Choroid plexus epithelial cell (primary cell): ENCODE measurements around the gene UNC50.
"Not testable (repeated sequence)": the region's sequence is repeated elsewhere in the genome, so short reads cannot be mapped to it uniquely, and the experiment has no call there.

Source experiments
- DNase-seq: peaks from one replicate; pipeline ENCODE4 v3.0.0-alpha.2; 2010; ENCODE audit warnings: low read depth
- H3K4me3 ChIP-seq: 2 replicates; pipeline ENCODE4 v1.5.1; 2011; ENCODE audit warnings: low read depth, mild to moderate bottlenecking, control low read depth, low read length, moderate library complexity
- TF ChIP-seq, protein P1 (sequence below): conservative IDR thresholded peaks from 2 replicates; pipeline ENCODE4 v1.5.1; 2011; ENCODE audit warnings: low read depth, mild to moderate bottlenecking, control low read depth, inconsistent platforms, low read length, moderate library complexity

The UNC50 gene

DNA sequence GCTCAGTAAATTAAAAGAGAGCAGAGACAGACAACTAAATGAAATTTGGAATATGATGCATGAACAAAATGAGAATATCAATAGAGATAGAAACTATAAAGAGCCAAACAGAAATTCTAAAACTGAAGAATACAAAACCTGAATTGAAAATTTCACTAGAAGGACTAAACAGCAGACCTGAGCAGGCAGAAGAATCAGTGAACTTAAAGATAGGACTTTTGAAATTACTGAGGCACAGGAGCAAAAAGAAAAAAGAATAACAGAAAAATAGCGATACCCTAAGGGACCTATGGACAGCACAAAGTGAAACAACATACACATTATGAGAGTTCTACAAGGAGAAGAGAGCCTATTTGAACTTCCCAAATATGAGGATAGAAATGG is 41.6 kb downstream of the UNC50 start:
- no peak overlapping the region for H3K4me3 ChIP-seq
- DNase-seq: no peak
- TF ChIP-seq, protein P1, sequence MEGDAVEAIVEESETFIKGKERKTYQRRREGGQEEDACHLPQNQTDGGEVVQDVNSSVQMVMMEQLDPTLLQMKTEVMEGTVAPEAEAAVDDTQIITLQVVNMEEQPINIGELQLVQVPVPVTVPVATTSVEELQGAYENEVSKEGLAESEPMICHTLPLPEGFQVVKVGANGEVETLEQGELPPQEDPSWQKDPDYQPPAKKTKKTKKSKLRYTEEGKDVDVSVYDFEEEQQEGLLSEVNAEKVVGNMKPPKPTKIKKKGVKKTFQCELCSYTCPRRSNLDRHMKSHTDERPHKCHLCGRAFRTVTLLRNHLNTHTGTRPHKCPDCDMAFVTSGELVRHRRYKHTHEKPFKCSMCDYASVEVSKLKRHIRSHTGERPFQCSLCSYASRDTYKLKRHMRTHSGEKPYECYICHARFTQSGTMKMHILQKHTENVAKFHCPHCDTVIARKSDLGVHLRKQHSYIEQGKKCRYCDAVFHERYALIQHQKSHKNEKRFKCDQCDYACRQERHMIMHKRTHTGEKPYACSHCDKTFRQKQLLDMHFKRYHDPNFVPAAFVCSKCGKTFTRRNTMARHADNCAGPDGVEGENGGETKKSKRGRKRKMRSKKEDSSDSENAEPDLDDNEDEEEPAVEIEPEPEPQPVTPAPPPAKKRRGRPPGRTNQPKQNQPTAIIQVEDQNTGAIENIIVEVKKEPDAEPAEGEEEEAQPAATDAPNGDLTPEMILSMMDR: no peak

DNA sequence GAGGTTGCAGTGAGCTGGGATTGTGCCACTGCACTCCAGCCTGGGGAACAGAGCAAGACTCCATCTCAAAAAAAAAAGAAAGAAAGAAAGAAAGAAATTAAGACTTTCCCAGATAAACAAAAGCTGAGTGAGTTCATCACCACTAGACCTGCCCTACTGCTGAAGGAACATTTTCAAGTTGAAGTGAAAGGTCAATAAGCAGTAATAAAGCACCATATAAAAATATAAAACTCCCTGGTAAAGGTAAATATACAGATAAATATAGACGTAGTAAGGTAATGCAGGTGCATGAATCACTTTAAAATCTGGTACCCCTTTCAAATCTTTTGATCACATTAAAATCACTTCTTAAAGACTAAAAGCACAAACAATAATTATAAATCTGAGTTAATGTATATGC is 42.6 kb downstream of the UNC50 start:
- no peak for DNase-seq
- TF ChIP-seq, protein P1: no peak
- H3K4me3 ChIP-seq: no peak overlapping the region

DNA sequence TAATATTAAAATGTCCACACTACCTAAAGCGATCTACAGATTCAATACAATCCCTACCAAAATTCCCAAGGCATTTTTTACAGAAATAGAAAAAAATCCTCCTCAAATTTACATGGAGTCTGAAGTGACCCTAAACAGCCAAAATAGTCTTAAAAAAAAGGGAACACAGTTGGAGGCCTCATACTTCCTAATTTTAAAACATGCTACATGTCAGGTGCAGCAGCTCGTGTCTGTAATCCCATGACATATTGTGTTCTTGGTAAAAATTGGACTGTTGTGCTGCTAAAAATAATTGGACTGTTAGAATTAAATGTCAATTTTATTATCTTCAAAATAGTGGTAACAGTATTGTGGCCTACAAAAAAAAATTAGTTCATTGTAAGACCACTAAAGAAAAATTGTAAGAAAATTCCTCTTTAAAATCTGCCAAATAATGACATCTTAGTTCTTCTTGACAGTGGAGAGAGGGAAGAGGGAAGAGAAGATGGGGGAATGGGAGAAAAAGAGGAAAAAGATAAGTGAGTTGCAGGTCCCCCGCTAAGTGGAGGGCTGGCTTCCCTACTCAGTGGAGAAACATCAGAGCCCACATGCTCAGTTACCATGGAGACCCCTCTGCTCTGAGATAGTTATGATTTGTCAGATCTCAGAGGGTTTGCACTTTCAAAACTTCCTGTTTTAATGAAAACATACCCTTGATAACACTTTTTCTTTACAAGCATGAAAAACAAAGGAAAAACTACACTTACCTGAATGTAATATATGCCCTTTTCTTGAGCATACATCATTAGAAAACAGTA is 46.5 kb downstream of the UNC50 start:
- H3K4me3 ChIP-seq: no peak overlapping the region
- DNase-seq: no peak
- TF ChIP-seq, protein P1: no peak

GRCh38 chr2:98656800-98657199 is 48.4 kb downstream of the UNC50 start:
- no peak overlapping the region for H3K4me3 ChIP-seq
- TF ChIP-seq, protein P1: no peak
- DNase-seq: no peak

GRCh38 chr2:98658816-98659490 is 50.6 kb downstream of the UNC50 start:
- DNase-seq: no peak
- no peak overlapping the region for H3K4me3 ChIP-seq
- TF ChIP-seq, protein P1: no peak

- not testable (repeated sequence) for DNase-seq, H3K4me3 ChIP-seq
Observed at GRCh38 chr2:98659491-98659840, 51.1 kb downstream of the UNC50 start.

- TF ChIP-seq, protein P1: no peak
- no peak overlapping the region for H3K4me3 ChIP-seq
- DNase-seq: no peak
Observed at GRCh38 chr2:98663511-98664090, 55.2 kb downstream of the UNC50 start.
